ENCODE measurements around the gene EEF1A1.

EEF1A1 gene

DNA sequence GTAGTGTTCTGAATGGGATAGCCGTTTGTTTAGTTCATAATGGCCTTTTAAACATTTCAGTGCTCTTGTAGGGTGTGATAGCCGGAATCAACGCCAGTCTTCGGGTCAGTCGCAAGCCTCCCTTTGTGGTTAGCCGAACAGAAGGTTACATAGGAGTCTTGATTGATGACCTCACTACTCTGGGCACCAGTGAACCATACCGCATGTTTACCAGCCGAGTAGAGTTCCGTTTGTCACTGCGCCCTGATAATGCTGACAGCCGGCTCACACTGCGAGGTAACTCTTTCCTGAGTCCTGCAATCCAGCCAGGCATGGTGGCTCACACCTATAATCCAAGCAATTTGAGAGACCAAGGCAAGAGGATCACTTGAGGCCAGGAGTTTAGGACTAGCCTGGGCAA is 38.9 kb downstream of the EEF1A1 start:
- no peak for FAIRE-seq
- TF ChIP-seq POLR2A (IDR thresholded peaks at IDR 0.05; ENCODE audit: low read depth, low read length) (no peak), TAF1 (IDR thresholded peaks at IDR 0.05; ENCODE audit: borderline replicate concordance, low read depth, low read length) (no peak), POLR2AphosphoS5 (IDR thresholded peaks at IDR 0.05; ENCODE audit: low read depth, low read length) (no peak)

DNA sequence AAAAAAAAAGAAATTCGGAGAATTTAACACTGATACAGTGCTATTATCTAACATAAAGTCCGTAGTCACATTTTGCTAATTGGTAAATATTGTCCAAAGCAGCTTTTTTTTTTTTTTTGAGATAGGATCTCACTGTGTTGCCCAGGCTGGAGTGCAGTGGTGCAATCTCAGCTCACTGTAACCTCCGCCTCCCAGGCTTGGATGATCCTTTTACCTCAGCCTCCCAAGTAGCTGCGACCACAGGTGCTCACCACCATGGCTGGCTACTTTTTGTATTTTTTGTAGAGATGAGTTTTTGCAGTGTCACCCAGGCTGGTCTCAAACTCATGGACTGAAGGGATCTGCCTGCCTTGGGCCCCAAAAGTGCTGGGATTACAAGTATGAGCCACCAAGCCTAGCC is 43.4 kb downstream of the EEF1A1 start:
- no peak for DNase-seq (ENCODE audit: insufficient read length)
- no peak for FAIRE-seq
- TF ChIP-seq POLR2A (IDR thresholded peaks at IDR 0.05; ENCODE audit: low read depth, low read length) (no peak), TAF1 (IDR thresholded peaks at IDR 0.05; ENCODE audit: borderline replicate concordance, low read depth, low read length) (no peak), POLR2AphosphoS5 (IDR thresholded peaks at IDR 0.05; ENCODE audit: low read depth, low read length) (no peak)

More for the DNA sequence above, 38.9 kb downstream of the EEF1A1 start:
- no peak for DNase-seq (ENCODE audit: insufficient read length)

DNA sequence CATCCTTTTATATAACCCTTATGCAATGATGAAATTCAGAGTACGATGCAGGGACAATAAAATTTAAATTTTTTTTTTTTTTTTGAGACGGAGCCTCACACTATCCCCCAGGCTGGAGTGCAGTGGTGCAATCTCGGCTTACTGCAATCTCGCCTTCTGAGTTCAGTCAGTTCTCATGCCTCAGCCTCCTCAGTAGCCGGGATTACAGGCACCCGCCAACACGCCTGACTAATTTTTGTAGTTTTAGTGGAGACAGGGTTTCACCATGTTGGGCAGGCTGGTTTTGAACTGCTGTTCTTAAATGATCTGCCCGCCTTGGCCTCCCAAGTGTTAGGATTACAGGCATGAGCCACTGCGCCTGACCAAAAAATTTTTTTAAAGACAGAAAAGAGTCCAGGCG is 44.1 kb downstream of the EEF1A1 start:
- TF ChIP-seq TAF1 (IDR thresholded peaks at IDR 0.05; ENCODE audit: borderline replicate concordance, low read depth, low read length) = no peak
- TF ChIP-seq POLR2A (IDR thresholded peaks at IDR 0.05; ENCODE audit: low read depth, low read length) = no peak
- no peak for TF ChIP-seq POLR2AphosphoS5 (IDR thresholded peaks at IDR 0.05; ENCODE audit: low read depth, low read length)
- DNase-seq (ENCODE audit: insufficient read length) (no peak), FAIRE-seq (no peak)

DNA sequence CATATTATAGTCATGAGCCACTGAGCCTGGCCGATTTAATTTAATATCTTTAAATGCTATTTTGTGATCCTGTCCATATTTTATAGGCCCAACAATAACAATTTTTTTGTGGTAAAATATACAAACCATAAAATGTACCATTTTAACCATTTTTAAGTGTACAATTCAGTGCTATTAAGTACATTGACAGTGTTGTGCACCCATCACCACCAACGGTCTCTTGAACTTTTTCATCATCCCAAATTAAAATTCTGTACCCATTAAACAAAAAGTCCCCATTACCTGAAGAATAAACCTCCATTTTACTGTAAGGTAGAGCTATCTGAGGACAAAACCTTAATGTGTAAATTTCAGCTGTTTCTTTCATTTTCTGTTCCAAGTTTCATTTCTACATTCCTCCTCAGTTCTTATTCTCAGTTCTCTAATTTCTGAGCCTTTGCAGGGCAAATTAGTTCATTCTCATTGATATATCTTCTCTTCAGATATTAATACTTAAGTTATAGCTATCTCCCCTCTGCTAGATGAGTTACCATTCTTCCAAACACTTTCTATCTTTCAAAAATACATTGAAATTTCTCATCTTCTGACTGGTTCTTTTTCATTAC is 49.0 kb downstream of the EEF1A1 start:
- FAIRE-seq (peak; percentile 88), DNase-seq (ENCODE audit: insufficient read length) (peak; percentile 19)
- no peak for TF ChIP-seq TAF1 (IDR thresholded peaks at IDR 0.05; ENCODE audit: borderline replicate concordance, low read depth, low read length)
- TF ChIP-seq POLR2A (IDR thresholded peaks at IDR 0.05; ENCODE audit: low read depth, low read length) = no peak
- no peak for TF ChIP-seq POLR2AphosphoS5 (IDR thresholded peaks at IDR 0.05; ENCODE audit: low read depth, low read length)
